Measurements from ENCODE around the gene POLQ.
"Not testable (repeated sequence)": the region's sequence is repeated elsewhere in the genome, so short reads cannot be mapped to it uniquely, and the experiment has no call there.

Gene POLQ

DNA sequence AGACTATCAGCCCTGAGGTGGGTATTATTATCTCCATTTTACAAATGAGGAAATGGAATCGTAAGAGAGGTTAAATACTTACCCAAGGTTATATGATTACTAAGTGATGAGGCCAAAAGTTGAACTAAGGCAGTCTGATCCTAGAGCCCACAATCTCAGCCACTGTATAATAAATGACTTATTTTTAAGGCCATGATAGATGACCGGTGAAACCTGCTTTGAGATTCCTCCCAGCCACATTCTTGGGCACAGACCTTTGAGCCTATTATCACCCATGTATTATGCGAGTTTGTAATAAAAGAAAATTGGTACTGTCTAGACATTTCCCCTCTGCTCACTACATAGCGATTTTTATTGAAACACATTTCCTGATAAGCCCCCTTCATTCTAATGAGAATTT, 37.4 kb downstream of the POLQ start:
- DNase-seq (ENCODE audit: low read depth), result no peak

GRCh38 chr3:121505256-121505655, 40.5 kb downstream of the POLQ start:
- DNase-seq (ENCODE audit: low read depth), result no peak

DNA sequence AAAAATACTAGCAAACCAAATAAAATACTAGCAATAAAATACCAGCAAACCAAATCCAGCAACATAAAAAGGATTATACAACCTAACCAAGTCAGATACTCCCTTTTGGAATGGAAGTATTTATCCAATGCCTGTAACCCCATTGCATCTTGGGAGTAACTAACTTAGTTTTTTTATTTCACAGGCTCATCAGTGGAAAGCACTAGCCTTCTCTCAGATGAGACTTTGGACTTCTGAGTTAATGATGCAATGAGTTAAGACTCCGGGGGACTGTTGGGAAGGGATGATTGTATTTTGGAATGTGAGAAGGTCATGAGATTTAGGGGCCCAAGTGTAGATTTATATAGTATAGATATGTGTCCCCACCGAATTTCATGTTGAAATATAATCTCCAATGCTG, 41.2 kb downstream of the POLQ start:
- DNase-seq (ENCODE audit: low read depth), result no peak

DNA sequence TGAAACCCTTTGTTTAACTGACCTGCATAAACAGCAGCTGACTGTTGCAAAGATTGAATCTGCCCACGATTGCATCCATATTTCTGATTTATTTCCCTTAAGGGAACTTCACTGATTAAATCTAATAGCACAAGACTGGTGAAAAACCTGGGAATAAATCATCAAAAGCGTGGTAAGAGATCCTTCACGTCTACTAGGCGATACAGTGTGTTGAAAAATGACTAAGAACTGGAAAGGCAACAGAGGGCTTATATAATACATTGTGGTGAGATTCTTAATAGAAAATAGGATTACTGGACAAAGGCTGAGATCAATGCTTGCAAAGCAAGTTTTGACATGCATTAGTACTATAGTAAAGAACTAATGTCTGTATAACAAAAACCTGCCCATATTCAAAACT, 49.0 kb downstream of the POLQ start:
- no peak for DNase-seq (ENCODE audit: low read depth)

DNA sequence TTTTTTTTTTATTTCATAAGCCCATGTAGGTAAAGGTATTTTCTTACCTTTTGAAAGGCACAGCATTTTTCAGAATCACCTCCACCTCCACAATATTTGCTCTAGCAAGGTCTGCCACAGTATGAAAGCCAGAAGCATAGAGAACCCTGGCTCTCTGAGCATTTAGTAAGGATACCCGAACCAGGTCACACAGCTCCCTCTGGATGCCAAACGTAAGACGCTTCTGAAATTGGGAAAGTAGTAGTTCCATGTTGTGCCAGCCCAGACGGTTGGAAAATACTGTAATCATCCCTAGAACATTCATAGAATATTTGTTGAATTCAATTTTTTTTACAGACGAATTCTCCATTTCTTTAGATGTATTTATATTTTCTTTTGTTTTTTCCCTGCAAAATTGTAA, 52.4 kb downstream of the POLQ start:
- no peak for DNase-seq (ENCODE audit: low read depth)

- DNase-seq (ENCODE audit: low read depth), result no peak
Measured at GRCh38 chr3:121491683-121492320, 54.0 kb downstream of the POLQ start.

- DNase-seq (ENCODE audit: low read depth), result no peak
Measured at GRCh38 chr3:121490161-121490560, 55.6 kb downstream of the POLQ start.

- no peak for DNase-seq (ENCODE audit: low read depth)
Measured at GRCh38 chr3:121488628-121489027, 57.2 kb downstream of the POLQ start.

DNA sequence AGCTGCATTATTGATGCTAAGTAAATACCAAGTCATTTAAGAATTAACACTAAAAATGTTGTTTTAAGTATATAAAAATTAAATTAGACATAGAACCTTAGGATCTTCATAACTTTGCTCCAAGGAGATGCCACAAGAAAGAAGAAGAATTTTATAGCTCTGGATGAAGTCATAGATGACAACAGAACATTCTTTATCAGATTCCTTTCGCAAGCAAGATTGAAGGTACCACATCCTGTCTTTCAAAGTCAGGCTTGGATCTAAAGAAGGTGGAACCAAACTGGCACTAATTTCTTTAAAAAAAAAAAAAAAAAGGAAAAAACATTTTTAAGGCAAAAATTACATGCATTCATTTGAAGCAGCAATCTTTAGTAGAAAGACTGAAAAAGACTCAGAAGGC, 62.5 kb downstream of the POLQ start:
- DNase-seq (ENCODE audit: low read depth), result no peak

DNA sequence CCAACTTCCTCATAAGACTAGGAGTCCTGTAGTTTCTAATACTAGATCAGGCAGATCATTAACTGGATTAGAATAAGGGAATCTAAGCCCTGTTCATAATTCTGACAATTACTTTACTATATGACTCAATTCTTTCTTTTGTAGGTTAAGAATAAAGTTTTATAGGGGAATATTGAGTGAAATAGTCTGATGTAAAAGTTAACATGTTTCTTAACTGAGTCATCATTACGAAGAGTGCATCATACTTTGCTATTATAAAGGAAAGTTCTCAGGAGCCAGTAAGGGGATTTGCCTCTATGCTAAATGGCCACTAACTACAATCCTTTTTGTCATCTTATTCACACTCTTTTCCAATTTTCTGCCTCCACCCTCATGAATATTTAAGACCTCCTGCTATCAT, 63.1 kb downstream of the POLQ start:
- no peak for DNase-seq (ENCODE audit: low read depth)

- no peak for DNase-seq (ENCODE audit: low read depth)
Measured at GRCh38 chr3:121481106-121481880, 64.5 kb downstream of the POLQ start.

DNA sequence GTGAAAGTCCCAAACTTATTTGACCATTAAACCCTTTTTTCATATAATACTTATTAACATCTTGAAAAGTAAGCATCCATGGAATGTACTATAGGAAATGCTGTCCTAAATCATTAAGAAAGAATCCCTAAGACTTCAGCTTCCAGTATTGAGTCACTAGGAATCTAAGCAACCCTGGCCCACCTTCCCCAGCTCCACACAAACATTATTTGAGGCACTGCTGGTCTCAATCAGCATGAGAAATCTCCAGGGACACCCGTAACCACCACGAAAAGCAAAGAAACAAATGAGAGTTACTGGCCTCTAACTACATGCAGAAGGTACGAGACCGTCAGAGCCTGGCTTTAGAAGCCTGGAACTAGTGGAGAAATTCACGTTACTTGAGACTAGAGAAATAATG, 68.2 kb downstream of the POLQ start:
- no peak for DNase-seq (ENCODE audit: low read depth)

DNA sequence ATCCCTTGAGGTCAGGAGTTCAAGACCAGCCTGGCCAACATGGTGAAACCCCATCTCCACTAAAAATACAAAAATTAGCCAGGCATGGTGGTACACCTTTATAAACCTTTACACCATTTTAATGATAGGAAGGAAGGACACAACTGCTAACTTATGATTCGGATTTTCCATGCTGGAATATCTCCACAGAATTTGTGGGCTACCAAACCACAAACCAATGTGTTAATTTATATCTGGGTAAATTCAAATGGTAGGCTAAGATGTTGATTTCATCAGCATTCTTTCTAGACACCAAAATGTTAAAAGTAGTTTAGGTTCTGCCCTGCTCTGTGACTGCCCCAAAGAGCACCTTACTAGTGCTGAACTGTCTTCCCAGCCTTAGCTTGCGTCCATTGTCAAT, 72.8 kb downstream of the POLQ start:
- no peak for DNase-seq (ENCODE audit: low read depth)

DNA sequence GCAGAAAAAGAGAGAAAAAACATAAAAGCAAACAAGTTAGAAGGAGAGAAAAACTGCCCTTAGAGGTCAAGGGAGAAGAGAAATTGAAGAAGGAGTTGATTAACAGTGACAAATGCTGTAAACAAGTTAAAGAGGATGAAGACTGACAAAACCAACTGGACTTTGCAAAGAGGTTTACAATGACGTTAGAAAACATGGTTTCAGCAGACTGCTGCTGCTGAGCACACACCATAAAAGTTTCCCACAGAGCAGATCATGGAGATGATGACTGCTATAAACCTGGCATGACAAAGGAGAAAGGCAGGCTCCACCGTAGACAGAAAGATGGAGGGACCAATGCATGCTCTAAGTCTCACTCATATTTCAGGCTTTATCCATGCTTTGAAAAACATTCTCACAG, 78.7 kb downstream of the POLQ start:
- no peak for DNase-seq (ENCODE audit: low read depth)

DNA sequence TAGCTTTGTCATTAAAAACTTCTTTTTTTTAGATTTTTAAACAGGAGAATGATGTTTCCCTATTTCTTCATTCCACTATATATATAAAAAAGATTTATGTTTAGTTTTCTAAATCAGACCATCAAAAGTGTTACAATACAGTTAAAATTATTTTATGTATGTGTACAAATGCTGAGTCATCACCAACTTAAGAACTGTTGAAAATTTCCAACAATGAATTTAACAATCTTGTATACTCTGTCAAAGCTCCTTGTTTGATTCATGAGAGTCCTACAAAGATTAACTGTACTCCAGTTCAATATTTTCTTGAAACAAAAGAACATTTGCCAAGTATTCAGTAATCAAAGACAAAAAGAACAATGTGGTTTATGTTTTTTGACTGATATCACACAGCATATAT, 82.0 kb downstream of the POLQ start:
- DNase-seq (ENCODE audit: low read depth), result no peak

DNA sequence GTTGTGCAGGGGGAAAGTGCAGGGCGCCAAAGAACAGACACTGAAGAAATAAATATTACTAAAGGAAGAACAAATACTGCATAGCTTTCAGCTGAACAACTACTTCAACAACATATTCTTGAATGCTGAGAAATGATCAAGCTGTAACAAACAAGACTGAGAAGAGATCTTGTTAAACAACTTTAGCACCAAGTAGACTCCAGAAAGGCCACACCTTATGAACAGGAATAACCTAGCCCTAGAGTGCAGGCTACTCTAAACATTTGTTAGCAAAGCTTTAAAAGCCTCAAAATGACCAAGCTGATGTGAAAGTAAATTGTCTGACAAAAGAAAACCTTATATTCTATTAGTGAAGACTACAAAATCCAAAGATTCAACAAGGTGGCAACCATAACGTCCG, 83.2 kb downstream of the POLQ start:
- no peak for DNase-seq (ENCODE audit: low read depth)

GRCh38 chr3:121451752-121452151, 94.0 kb downstream of the POLQ start:
- not testable (repeated sequence) for DNase-seq (ENCODE audit: low read depth)

GRCh38 chr3:121443456-121443855, 102.3 kb downstream of the POLQ start:
- DNase-seq (ENCODE audit: low read depth), result no peak

DNA sequence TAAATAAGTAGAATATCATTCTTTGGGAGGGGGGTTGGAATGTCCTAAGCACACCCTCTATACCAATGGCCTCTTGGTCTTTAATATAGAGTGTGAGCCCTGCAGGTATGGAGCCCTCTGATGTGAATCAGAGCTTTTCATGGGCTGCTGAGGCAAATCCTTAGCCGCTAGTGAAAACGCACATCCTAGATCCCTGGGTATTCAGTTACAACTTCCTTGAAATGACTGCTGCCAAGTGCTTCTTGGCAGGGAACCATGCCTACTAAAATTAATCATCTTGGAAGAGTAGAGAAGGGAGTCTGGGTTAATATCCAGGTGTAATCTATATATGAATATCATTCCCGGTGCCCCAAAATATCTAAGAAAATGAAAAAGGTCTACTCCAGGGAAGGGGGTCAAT, 109.1 kb downstream of the POLQ start:
- DNase-seq (ENCODE audit: low read depth), result no peak

DNA sequence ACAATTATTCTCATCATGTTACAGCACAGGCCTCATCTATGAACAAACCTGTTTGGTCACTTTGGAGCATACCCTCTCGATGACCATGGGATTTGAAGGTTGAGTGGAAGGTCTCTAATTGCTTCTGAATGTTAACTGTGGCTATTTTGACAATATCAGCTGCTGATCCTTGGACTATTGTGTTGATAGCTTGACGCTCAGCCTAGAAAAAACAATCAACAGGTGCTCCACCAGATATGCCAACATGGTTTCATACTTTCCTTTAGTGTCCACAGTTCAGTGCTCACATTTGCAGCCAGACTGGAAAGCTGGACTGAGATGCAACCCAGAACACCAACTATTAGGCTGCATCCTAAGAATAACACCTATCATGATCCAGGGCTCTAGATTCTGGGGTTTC, 109.7 kb downstream of the POLQ start:
- no peak for DNase-seq (ENCODE audit: low read depth)

- peak; percentile 22 for DNase-seq (ENCODE audit: low read depth)
Measured at GRCh38 chr3:121431726-121432517, 113.9 kb downstream of the POLQ start.

- DNase-seq (ENCODE audit: low read depth), result no peak
Measured at GRCh38 chr3:121430664-121431215, 115.0 kb downstream of the POLQ start.

DNA sequence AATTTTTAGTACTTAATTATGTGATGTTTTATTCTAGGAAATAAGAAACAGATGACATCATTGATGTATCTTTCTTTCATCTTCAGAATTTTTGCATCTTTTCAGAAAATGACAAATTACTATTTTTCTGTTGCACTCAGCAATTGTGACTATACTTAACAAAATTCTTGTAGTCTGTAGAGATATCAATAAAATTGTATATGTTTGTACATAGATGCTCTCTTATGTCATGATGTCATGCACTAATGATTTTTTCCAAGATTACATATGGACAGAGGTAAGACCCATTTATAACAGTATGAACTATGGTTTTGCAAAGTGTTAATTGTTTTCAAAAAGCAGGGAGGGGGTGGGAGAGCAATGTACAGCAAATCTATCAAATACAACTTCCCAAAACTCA, 121.2 kb downstream of the POLQ start:
- no peak for DNase-seq (ENCODE audit: low read depth)

Data from T-helper 22 cell (primary cell).